Measurements from ENCODE around the gene DDC.
"Not testable (repeated sequence)": the region's sequence is repeated elsewhere in the genome, so short reads cannot be mapped to it uniquely, and the experiment has no call there.

DDC gene

DNA sequence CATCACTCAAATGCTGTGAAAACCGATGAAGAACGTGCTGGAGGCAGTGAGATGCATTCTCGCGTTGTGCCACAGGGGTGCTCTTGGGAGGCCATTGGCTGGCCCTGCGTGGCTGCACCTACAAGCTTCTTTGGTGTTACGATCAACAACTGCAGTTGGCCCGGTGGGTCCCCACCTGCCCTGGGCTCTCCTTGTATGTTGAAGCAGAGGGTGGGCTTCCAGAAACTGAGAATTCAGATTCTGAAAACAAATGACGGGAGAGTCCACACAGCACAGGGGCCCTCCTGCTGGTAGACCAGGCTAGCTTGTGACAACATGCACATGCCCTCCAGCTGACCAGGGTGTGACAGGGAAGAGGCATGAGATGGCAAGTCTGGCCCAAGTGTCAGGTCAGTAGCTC, 23.7 kb upstream of the DDC start:
- DNase-seq (ENCODE audit: low read depth in 3 of 3): no peak

DNA sequence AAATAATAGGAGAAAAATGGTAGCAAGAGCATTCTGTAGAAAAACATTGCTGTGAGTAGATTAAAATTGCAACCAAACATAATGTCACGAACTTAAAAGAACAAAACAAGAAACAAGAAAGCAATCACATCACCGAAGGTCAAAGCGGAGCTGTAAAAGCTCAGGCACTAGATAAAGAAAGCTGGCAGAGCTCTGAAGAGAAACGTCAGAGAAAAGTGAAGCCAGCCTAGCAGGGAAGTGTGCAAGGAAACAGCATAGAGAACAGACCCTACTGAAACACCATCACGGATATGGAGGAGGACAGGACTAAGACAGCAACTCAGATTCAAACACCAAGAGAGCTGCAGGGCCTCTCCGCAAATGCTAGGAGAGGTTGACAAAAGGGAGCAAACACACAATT, 22.5 kb upstream of the DDC start:
- no peak for DNase-seq (ENCODE audit: low read depth in 3 of 3)

DNA sequence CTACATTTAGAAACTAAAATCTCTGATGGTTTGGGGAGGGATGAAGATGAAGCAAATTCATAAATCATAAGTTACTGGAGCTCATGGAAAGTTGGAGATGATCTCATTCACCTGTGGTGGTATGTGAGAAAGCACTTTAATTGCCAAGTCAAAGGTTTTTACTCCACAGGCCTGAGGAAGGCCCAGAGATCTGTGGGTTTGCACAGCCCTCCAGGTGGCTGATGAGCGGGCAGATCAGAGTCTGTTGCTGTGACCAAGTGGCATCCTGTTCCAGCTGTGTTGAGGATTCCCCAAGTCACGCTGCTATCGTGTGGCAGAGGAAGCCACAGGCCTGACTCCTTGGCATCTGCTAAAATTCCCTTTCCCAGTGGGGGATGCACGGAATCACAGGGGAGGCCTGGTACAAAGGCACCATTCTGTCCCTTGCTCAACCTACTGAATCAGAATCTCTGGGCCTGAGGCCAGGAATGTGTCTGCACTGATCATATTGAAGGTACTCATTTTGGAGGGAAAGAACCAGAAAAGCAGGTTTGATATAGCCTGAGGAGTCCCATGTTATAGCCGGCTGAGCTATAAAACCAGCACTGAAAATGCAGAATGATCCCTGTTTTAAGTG, 19.7 kb upstream of the DDC start:
- DNase-seq (ENCODE audit: low read depth in 3 of 3): no peak

GRCh38 chr7:50584386-50584785, 19.2 kb upstream of the DDC start:
- no peak for DNase-seq (ENCODE audit: low read depth in 3 of 3)

GRCh38 chr7:50583295-50583694, 18.1 kb upstream of the DDC start:
- DNase-seq (ENCODE audit: low read depth in 3 of 3): not testable (repeated sequence)

GRCh38 chr7:50582271-50582670, 17.1 kb upstream of the DDC start:
- not testable (repeated sequence) for DNase-seq (ENCODE audit: low read depth in 3 of 3)

- not testable (repeated sequence) for DNase-seq (ENCODE audit: low read depth in 3 of 3)
Measured at GRCh38 chr7:50580666-50581065, 15.5 kb upstream of the DDC start.

DNA sequence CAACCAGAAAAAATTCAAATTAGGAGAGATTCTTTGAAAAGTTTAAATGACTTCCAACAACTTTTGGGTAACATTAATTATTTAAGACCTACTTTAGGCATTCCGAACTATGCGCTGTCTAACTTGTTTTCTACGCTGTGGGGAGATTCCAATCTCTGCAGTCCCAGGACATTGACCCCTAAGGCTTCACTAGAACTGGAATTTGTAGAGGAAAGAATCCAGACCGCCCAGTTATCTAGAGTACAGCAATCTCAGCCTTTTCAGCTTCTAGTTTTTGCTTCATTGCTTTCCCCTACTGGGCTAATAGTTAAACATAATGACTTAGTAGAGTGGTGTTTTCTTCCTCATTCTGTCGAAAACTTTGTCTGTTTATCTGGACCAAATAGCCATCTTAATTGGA, 14.9 kb upstream of the DDC start:
- no peak for DNase-seq (ENCODE audit: low read depth in 3 of 3)

- DNase-seq (ENCODE audit: low read depth in 3 of 3): not testable (repeated sequence)
Measured at GRCh38 chr7:50578105-50578504, 12.9 kb upstream of the DDC start.

GRCh38 chr7:50577569-50577968, 12.4 kb upstream of the DDC start:
- DNase-seq (ENCODE audit: low read depth in 3 of 3): no peak

- DNase-seq (ENCODE audit: low read depth in 3 of 3): not testable (repeated sequence)
Measured at GRCh38 chr7:50576388-50576787, 11.2 kb upstream of the DDC start.

GRCh38 chr7:50567715-50568261, 2.6 kb upstream of the DDC start:
- DNase-seq (ENCODE audit: low read depth in 3 of 3): no peak

GRCh38 chr7:50565977-50566376, 772 bp upstream of the DDC start:
- no peak for DNase-seq (ENCODE audit: low read depth in 3 of 3)

DNA sequence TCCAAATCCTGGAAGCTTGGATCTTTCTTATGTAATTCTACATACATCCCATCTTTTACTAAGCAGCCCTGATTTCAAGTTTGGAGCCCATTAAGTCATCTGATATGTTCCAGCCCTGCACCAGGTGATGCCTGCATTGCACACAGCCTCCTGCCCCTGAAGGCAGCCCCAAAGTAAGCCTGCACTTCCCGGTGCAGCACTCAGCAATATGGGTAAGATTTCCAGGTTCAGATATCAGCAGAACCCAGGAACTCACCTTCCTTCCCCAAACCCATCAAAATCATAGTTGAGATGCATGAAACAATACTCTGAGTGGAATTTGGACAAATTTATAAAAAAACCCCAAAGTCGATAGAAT, 333 bp upstream of the DDC start:
- DNase-seq (ENCODE audit: low read depth in 3 of 3): no peak

DNA sequence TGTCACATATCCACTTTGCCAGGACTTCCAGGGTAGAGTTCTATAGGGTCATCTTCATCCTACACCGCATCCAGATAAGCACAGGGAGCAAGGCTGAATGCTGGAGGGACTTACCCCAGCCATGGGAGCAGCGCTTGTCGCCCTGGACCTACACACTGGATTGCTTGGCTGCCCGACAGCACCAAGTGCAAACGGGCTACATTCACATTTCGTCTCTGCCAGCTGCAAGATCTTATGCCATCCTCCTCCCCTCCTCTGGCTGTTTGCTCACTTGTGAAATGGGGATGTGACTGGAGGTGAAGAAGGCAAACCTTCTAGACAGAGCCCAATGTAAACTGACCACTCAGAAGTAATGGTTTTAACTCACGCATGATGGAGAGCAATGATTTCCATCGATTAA, 1.0 kb downstream of the DDC start:
- DNase-seq (ENCODE audit: low read depth in 3 of 3): no peak

DNA sequence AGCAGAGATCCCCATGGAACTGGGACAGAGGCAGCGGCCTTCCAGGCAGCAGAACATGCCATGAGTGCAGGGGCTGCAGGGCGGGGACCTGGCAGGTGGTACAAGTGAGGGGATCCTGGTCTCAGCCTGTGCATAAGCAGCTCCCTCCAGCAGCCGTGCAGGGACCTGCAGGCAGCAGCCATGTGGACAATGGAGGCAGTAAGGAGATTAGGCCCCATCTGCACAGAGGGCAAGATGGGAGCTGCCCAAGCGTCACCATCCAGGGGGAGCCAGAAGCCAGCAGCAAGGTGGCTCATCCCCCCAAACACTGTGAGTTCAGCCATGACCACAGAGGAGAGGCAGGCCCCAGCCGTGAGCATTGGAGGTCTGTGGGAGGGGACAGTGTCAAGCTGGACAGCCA, 3.1 kb downstream of the DDC start:
- DNase-seq (ENCODE audit: low read depth in 3 of 3): no peak

DNA sequence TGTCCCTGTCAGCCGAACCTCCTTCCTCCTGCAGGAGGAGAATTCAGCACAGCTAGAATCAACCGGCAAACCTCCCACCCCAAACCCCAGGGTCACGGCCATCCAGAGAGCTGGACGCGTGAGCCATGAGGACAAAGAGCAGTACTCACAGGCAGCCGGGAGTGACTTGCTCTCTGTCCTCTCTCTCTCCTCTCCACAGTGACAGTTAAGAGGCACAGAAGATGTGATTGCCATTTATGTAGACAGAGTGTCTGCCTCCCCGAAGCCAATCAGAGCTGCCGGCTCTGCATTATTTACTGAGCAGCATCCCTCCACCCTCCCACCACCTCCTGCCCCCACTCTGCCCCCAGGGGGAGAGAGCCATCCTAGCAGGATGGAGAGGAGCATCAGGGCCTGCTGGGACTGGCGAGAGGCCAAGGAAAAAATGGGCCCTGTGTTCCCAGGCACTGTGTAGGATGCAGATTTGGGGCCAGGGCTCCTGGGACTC, 4.3 kb downstream of the DDC start:
- no peak for DNase-seq (ENCODE audit: low read depth in 3 of 3)

DNA sequence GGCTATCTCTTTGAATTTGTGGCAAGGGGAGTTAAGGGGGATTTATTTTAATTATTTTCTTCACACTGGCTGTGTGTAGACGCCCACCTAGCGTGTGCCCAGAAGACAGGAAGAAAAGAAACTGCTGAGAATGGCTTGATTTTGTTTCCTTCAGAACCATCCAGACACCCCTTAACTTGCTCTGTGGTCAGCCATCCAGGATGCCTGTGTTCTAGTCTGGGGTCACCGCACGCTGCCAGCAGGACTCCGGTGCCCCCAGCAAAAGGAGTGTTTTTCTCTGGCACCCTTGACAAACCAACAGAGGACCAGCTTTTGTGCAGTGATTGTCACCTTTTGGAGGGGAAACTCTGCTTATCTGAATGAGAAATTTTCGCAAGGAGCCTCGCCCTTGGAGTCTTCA, 5.3 kb downstream of the DDC start:
- DNase-seq (ENCODE audit: low read depth in 3 of 3): no peak

DNA sequence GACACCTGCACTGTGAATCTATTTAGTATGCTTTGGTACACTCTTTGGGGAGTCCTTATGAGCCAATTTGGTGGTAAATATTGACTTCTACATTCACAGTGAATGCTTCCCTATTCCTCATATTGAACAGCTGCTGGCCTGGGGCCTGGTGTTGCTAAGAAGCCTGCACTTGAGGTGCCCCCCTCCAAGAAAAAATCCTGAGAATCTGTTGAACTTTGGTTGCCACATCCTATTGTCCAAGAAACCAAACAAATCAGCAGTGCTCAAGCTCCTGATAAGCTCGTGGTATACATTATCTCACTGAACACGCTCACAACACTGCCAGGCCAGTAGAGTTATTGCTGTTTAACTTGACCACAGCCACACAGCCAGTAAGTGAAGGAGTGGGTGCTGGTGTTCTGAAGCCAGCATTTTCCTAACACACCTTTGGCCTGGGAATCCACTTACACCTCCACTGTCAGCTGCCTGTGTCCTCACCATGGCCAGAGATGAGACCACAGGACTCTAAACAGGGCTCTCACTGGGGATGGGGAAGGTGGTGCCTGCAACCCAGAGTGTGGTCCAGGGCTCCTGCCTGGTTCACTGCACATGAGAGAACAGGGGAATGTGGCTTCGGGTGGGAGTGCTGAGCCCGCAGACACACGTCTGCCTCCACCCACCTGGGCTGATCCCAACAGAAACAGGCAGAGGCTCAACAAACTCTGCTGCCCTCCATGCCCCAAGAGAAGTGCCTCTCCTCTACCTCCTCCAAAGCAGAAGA, 6.7 kb downstream of the DDC start:
- no peak for DNase-seq (ENCODE audit: low read depth in 3 of 3)

DNA sequence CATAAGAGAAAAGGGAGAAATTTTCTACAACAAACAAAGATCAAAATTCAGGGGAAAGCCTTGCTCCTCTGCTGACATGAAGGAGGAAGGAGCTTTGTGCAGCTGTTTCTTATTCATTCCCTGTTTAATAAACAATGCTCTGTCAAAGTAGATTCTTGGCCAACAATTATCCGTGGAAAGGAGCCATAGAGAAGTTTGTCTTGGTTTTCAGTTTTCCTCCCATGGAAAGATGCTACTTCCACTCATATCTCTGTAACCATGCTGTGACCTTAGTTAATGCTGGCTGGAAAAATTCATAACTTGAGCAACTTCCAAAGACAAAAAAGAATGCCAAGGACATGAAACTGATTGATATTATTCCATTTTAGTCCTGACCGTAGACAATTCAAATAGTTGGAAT, 8.1 kb downstream of the DDC start:
- DNase-seq (ENCODE audit: low read depth in 3 of 3): no peak

DNA sequence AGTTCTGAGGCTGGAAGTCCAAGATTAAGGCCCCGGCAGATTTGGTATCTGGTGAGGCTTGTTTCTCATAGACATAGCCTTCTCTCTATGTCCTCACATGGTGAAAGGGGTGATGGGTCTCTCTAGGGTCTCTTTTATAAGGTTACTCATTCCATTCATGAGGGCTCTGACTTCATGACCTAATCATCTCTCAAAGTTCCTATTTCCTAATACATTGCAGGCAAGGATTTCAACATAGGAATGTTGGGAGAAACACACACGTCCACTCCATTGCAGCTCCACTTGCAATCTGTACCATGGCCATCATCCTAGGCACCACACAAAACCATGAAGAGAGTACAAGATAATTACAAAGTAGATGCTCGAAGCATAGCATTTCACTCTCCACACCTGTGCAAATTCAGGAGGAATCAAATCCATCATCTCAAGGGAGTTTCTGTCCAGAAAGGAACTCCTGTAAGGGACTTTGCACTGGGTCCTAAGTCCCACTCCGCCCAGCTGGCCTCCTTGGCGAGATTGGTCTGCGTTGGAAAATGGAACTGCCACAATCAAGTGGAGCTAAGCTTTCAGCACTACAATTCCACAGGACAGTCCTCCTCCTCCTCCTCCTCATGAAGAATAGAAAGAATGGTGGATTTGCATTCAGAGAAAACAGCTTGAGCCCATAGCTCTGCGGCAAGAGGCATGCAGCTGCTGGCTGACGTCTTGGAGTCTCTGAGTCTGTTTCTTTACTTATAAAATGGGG, 8.8 kb downstream of the DDC start:
- no peak for DNase-seq (ENCODE audit: low read depth in 3 of 3)

- DNase-seq (ENCODE audit: low read depth in 3 of 3): no peak
Measured at GRCh38 chr7:50555594-50556140, 9.5 kb downstream of the DDC start.

Data from stimulated activated CD4-positive, alpha-beta T cell treated with anti-CD3 and anti-CD28 coated beads, TNF-alpha, amount 100 ng/mL, for 48 hours (primary cell).